Skin of body (tissue), 2 donors: Measurements from ENCODE around the gene MBOAT1. TPM values are rescaled to one million over a fixed set of nuclear protein-coding genes. Genes with fewer than 3 reads are reported as not detected.

Source experiments
- DNase-seq: peaks from one replicate; lab custom pipeline; 2025; lab: John Stamatoyannopoulos, UW
- total RNA-seq: library from RNA; depleted of rRNA; stranded (reverse); fragments of >200 nt; gene quantifications from one replicate; pipeline ENCODE4 v1.2.3, GENCODE V29; 2014

The MBOAT1 gene
- total RNA-seq, 1 donor from 2014 or later = 11.8 TPM

DNA sequence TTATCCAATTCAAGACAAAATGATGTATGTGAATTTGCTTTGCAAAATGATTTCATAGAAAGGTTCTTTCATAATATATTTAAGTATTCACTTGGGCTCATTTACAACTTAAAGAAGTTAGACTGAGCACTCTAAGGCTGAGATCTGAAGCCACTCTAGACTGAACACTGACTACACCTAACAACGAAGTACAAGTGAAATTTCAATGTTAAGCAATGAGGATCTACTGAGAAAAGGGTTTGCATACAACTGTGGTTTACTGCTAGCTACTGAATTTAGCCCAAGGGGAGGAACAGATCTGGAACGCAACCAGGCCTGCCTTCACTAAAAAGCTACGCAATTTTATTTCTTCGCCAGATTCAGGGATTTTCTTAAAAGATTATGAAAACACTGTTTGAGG is 106.4 kb downstream of the MBOAT1 start:
- DNase-seq = no peak

DNA sequence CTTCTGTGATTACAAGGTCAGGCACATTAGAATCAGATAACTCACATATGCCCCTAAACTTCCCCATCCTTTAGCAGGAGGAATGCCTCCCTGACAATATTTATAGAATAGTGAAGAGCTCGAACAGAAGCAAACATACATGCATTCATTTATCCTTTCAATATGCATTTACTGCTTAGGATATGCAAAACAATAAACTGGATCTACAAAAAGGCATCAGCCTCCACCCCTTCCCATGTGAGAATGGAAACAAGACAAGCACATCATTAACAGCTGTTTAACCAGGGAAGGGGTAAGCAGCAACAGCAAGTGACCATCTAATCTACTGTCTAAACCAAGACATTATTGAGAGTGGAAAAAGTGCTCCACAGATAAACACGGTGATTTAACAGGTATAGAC is 107.6 kb downstream of the MBOAT1 start:
- DNase-seq = no peak

DNA sequence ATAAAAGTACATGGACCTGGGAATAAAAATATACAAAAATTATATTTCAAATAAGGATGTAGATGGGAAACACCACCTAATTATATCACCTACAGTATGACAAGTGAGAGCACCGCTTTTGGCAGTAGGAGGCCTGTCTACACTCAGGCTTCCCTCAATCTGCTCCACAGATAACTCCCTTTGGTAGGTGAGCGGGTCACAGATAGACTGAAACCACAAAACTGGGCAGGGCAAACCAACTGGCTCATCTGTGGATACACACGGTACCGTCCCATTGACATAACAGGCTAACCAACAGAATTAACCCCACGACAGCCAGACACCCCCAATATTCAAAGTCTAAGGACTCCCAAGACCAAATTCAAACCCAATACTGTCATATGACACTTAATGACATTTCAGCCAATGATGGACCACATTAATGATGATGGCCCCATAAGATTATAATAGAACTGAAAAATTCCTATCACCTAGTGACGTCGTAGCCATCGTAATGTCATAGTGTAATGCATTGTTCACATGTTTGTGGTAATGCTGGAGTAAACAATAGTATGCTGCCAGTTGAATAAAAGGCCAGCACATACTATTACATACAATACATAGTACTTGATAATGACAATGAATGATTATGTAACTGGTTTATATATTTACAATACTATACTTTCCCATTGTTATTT is 109.7 kb downstream of the MBOAT1 start:
- no peak for DNase-seq

DNA sequence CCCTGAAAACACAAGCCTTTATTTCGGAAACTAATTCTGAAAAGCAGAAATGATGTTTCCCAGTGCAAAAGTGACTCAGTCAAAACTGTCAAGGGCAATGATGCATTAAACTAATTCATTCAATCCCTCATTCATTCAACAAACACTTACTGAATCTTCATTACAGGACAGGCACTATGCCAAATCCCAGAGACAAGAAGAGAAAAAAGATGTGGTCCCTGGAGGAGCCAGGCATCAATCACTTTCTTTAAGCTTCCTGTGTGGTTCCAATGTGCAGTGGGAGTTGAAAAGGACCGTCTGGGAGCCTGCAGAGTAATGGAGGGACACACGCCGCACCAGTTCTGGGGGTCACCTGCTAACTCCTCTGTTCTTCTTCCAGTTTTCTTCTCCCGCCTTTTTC is 113.1 kb downstream of the MBOAT1 start:
- DNase-seq = no peak

DNA sequence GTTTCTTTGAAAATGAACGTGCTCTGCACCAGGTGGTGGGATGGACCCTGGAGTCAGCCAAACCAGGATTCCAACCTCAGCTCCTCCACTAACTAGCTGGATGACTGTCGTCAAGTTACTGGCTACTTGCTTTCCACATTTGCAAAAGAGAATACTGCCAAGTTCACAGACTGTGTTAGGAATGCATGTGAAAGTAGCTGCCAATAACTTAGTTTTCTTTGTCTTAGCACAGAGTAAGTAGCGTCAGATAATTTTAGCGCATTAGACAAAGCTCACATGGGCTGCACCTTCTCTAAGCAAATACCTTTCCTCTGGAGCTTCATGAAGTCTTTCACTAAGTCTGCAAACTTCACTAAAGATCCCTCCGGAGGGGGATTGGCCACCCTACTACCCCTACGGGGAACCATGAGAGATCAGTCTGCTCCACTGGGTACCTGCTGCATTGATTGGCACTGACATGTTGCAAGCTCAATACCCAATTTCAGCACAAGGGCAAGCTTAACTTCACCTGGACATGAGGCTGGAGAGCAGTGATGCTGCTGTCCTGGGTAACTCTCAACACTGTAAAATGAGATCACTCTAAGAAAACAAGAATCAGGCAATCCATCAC is 113.9 kb downstream of the MBOAT1 start:
- DNase-seq = no peak

DNA sequence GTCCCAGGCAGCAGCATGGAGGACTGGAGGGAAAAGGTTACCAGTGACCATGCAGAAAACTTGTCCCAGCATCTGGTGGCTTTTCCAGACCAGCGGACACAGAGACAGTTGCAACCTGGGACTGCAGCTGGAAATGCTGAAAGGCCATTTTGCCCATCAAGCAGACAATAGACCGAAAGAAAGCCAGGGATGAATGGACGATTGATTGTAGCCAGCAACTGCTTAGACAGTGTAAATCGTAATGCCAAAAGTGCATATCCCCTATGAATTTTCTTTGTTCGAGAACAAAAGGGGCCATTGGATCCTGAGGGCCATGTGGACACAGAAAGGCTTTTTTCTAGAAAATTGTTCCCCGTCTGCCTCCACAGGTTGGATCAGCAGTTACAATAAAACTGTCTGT is 115.7 kb downstream of the MBOAT1 start:
- no peak for DNase-seq

DNA sequence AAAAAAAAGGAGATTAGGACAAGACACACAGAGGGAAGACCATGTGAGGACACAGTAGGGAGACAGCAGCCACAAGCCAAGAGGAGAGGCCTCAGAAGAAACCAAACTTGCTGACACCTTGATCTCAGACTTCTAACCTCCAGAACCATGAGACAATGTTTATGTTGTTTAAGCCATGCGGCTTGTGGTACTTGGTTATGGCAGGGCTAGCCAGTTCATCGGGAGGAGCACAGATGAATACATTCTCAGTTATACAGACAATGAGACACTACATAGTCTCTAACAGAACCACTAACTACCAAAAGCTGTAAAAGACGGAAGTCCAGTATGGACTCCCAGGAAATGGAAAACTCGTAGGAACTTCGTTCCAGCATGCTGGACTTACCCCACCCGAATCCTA is 116.8 kb downstream of the MBOAT1 start:
- no peak for DNase-seq

DNA sequence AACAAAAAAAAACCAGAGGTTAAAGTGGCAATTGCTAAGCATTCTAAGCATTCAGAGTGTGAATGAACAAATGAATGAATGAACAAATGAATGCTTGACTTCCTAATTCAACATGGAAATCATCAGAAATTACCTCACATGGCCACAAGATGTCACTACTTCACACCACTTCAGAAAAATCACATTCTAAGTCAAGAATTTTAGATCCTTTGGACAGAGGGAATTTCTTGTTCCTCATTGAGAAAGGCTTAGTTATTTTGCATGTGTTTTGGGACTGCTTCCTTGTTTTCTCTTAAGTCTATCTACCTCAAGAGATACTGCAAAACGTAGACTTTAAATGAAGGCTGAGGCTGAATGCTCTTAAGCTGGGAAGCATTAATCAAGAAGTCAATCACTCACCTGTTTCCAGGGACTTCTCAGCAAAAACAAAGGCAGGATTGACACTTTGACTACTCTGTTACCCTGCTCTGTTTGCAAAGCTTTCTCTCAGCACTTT is 120.2 kb downstream of the MBOAT1 start:
- DNase-seq = peak; percentile 52

DNA sequence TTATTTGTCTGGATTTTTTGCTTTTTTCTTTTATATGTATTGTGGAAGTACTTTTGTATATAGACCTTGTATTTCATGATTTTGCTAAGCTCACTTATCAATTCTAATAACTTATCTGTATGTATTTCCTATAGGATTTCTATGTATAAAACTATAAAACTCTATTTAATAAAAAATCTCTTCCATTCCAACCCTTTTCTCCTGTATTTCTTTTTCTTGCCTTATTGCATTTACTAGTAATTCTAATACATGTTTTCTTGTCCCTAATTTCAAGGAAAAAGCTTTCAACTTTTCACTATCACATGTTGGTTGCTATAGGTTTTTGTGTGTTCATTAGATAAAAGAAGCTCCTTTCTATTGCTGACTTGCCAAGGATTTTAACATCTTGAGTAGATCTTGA is 125.3 kb downstream of the MBOAT1 start:
- no peak for DNase-seq

DNA sequence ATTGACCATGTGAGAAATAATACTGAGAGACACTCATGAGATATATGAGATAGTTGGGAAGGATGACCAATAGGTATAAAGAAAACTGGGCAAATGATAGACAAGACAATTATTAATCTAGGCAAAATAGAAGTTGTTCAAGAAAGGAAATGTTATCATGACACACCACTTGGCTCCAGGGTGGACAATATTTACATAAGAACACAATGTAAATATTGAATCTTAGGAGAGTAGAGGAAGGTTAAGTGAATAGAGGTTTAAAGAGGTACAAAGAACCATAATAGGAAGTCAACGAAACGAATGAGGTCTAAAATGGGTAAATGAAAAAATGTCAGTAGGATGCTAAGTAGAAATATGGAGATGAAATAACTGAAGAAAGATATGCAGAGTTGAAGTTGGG is 126.5 kb downstream of the MBOAT1 start:
- no peak for DNase-seq

DNA sequence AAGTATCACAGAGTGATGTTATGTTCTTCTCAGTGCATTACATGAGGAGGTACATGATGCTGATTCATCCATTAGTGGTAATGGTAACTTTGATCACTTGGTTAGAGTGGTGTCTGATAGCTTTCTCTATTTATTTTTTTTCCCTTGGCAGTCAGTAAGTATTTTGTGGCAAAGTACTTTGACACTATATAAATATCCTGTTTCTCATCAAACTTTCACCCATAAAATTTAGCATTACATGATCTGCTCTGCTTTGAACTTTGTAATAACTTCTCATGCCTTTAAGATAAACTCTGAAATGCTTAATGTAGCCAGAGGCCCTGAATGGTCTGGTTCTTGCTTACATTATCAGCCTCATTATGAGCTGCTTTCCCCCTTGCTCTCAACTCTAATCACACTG is 127.9 kb downstream of the MBOAT1 start:
- no peak for DNase-seq

DNA sequence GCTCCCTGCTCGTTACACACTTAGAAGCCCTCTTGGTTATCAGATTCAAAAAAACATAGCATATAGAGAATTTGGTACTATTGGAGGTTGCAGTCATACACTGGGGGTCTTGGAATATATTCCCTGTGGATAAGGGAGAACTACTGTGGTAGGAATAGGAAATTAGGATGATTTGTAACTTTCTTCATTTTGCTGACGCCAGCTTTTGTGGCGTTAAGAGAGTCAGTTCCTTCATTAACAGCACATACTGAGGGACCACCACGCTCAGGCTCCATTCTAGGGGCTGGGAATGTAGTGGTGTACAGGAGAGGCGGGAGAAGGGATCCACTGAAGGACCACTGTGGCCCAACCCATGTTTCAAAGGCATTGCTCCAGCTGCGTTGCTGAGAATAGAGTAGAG is 140.3 kb downstream of the MBOAT1 start:
- DNase-seq = no peak

DNA sequence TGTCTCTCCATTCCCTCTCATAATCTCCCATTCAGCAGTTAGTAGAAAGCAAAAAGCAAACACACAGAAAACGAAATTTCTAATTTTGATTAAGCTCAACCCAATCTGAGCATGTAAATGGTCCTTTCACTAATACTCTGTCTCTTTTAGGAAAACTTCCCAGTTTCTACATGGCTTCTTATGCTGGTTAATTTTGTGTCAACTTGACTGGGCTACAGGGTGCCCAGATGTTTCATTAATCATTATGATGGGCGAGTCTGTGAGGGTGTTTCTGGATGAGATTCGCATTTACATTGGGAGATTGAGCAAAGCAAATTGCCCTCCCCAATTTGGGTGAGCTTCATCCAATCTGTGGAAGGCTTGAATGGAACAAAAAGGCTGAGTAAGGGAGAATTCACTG is 142.2 kb downstream of the MBOAT1 start:
- no peak for DNase-seq

DNA sequence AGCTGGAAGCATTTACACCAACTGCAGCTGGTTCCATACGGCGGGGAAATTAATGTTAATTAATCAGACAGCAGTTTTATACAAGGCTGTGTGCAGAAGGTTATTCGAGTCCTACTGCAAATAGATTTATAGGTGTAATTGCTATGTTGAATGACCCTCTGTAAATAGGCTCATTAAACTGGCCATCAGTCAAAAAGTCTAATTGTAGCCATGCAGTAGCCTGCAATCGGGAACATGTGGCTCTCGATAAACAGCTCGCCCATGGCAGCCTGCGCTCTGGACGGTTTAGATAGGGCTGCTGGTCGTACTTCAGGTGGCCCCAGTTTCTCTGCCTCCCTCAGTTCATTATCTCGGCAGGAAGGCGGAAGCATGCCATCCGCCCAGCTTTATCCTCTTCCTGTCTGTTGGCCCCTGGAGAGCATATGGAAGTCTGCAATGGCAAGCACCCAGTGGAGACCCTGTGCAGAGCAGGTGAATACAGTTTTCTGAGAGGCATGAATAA is 143.2 kb downstream of the MBOAT1 start:
- no peak for DNase-seq

DNA sequence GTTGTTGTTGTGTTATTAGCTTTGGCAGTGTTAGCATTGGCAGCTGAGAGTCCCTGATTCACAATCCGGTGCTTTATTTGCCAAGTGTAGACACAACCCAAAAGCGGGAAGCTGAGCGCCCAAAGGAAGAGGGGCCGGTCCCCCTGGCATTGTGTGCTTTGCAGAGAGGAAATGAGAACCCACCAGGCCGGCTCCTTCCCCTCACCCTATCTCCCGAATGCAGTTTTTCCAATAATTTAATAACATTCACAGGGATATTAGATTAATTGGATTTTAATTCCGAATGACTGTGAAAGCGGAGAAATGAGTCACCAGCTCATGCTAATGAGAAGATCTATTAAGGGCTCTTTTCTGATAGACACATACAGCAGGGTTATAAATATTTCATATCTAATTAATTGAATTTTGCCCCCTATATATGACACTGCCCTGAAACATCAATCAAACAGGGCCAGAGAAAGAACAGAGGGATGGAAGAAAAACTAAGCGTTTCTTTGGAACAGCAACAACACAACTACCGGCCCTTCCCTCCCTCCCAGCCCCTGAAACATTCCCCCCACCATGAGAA is 143.8 kb downstream of the MBOAT1 start:
- no peak for DNase-seq

DNA sequence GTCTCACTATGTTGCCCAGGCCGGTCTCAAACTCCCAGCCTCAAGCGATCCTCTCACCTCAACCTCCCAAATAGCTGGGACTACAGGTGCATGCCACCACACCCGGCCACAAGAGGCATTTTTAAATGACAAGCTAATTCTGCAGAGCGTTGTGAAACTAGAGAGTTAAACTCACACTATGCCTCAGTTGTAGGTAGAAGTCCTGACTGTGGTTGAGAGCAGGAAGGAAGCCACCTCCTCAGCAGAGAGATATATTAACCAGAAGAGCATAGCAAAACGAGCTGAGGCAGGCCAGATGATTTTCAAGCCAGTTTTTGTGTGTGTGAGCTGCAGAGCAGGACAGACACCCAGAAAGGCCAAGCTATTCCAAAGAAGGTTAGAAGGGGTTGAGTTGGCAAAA is 150.3 kb downstream of the MBOAT1 start:
- no peak for DNase-seq

DNA sequence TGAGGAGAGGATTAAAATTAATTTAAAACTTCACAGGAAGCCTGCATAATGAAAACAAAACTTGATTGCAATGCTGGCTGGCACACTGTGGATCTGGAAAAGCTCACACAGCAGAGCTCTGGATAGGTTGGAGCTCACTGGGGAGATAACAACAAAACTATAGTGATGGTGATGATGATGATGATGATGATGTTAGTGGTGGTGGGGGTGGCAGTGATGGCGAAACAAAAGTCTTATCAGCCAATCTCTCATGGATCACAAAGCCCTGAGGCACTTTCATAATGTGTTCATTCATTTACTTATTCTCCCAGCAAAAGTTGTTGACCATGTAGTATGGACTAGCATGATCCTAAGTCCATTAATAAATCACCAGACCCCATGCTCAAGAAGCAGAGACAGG is 152.0 kb downstream of the MBOAT1 start:
- no peak for DNase-seq

DNA sequence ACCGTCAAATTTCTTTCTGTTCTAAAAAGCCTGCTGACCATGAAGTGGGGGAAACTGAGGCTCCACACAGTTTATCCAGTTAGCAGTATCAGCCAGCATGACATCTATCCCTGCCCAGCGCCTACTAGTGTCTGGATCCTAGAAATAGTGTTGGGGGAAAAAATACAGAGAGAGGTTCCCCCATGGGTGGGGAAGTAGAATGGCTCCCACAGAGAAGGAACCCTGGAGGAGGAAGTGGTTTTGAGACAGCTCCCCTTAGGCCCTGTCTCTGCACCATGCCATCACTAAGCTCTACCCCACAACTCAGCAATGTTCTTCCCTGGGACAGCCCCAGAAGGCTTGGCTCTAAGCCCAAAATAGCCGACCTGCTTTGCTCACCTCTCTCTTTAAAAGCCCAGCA is 153.4 kb downstream of the MBOAT1 start:
- no peak for DNase-seq

DNA sequence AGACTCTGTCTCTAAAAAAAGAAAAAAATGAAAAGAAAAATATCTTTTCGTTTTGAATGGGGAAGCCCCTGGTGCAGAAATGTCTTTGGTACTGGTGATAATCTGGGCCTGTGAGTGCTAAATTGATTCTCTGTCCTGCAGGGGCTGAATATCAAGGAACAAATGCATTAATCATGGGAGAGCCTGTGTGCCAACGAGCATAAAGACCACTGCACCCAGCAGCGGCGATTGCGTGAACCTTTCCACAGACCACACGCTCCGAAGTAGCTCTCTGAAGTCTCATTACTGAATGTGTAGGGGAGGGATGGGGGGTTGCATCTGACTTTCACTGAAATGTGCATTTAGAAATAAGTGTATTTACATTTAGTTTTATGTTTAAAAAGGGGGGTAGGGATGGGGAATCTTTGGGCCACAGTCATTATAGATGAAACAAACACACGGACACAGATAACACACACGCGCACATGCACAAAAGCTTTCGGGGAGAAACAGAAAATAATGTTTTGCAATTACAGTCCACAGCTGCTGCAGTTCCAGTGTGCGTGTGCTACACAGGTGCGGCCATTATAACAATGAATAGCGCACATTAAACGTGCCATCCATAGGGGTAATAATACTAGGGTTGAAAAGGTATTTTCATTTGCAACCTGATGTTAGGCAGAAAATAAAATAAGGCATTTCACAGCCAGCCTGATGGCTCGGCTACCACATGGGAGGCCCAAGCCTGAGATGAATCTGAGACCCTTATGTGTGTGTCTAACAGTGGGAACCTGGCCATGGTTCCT is 154.0 kb downstream of the MBOAT1 start:
- no peak for DNase-seq

DNA sequence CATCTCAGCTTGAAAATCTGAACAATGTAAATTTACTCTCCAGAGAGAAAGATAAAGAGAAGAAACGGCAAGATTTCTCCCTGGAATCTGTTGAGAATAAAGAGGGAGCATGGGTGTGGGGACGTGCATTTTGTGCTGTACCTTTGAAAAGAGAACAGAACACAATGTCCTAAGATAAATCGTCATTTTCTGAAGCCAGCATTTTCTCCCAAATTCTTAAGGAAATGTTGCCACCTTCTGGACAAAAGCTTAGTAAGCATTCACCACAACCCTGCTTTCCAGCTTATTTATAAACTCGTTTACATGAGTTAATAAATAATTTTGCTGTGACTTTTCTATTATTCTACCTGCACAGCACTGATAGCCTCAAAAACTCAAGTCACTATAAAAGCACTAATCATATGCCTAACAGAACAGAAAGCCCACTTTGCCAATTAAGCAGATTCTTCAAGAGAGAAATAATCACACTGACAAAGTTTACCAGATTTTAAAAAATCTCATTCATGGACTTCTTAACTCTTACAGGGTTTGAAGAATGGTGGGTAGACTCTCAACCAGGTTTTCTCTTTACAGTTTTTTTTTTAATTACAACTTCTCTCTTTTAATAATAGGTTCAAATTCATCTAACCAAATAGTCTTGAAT is 155.8 kb downstream of the MBOAT1 start:
- DNase-seq = peak; percentile 22

DNA sequence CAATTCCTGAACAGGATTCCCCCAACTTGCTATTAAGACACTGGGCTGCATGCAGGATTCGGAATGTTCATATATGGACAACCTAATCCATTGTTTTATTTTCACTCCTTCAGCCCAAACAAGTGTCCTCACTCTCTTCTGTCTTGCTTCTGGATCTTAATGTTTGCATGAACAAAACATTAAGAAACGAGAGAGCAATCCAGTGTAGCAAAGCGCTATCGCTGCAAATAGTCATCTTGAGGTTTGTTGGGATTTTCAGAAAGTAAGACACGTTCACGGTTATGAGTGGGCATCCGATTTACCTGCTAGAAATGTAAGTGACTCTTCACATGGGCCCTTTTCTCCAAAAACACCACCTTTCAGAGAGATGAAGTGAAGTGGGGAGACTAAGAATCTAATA is 156.4 kb downstream of the MBOAT1 start:
- no peak for DNase-seq
